ENCODE results near the gene HOXA7. TPM values are rescaled to one million over a fixed set of nuclear protein-coding genes. Genes with fewer than 3 reads are reported as not detected.

The HOXA7 gene
- total and polyA plus RNA-seq, 10 of the 15 experiments (the other 5 are each of a cell fraction or from before 2014, with no cell fraction given) = not detected

GRCh38 chr7:27174874-27175625 is 18.6 kb upstream of the HOXA7 start (continued):
- no peak for TF ChIP-seq ZBTB11 (CRISPR knock-in tag; IDR thresholded peaks at IDR 0.05)
- no peak for TF ChIP-seq STAT3 (IDR thresholded peaks at IDR 0.05; ENCODE audit: low read depth, low read length)

DNA sequence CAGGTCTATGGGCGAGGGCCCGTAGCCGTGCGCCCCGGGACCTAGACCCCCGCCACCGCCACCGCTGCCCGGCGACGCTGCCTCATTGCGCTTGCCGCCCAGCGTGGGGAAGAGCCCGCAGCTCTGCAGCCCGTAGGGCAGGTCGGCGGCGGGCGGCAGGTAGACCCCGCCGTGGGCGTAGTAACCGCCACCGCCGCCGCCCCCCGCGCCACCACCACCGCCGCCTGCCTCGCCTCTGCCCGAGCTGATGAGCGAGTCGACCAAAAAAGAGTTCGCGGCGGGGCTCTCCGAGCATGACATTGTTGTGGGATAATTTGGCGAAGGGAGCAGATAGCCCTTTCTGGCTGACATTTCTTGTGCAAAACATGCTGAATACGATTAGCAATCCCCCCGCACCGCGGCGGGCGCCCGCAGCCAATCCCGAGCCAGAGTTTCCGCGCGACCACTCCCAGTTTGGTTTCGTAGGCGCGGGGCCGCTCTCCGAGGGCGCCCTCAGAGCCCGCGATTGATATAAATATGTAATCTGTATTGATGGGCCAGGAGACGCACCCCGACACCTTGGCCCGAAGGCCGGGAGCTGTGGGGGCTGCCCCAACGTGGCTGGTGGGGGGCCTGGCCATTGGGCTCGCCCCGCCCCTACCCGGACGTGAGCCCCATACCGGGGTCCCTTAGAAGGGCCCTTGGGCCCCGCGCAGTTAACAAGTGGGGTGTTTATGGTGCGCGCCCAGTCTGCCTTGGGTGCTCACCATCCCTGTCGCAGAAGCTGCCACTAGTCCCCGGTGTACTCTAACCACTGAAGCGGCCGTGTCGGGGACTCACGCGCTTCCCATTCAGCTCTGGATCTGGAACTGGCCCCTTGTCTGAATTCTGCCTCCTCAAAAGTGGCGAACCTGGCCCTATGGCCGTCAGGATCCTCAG is 17.7 kb upstream of the HOXA7 start, which contains the start of gene HOXA10:
Gene HOXA10 (minus strand): TSS at position 365 of the 918 bp plus-strand sequence. CDS start 14 bp downstream, at position 351.
- POLR2A ChIA-PET = no interaction called here
- 72% methylated on average over 64 of the region's 82 CpGs for WGBS (ENCODE audit: insufficient coverage, insufficient replicate concordance, low lambda C conversion rate, missing lambda C conversion rate)
- FAIRE-seq = no peak

More for the DNA sequence above, 17.7 kb upstream of the HOXA7 start, which contains the start of gene HOXA10:
- H2AFZ ChIP-seq (ENCODE audit: control insufficient read depth, low read depth, low read length) = no peak within 1 kb of the TSS
- 0 out of 2 replicates have a peak within 1 kb of the TSS, but pooled peaks have one; percentile 3 for H3K4me2 ChIP-seq (ENCODE audit: control insufficient read depth, insufficient read depth)
- TF ChIP-seq MEF2B (IDR thresholded peaks at IDR 0.05; ENCODE audit: partially characterized antibody, poor library complexity, severe bottlenecking) (no peak), ZSCAN29 (IDR thresholded peaks at IDR 0.05) (no peak), BRCA1 (IDR thresholded peaks at IDR 0.05; ENCODE audit: low read depth, low read length) (no peak), TCF3 (IDR thresholded peaks at IDR 0.05; ENCODE audit: borderline replicate concordance, insufficient read depth, low read depth, low read length) (no peak), RFX5 (IDR thresholded peaks at IDR 0.05; ENCODE audit: low read depth, low read length) (no peak)
- H3K4me3 ChIP-seq = no peak within 1 kb of the TSS
- H3K4me1 ChIP-seq (ENCODE audit: control insufficient read depth, insufficient read depth, low read length) = no peaks in the 10 kb centered on the region
- DNase-seq (ENCODE audit: low read depth, low spot score) (no peak), ATAC-seq (no peak)
- ChIA-PET CTCF (no interaction called here), SMC1A (ENCODE audit: uncharacterized antibody, unreplicated experiment) (no interaction called here), RAD21 (ENCODE audit: unreplicated experiment) (no interaction called here)
- no peaks in the 10 kb centered on the region for H3K79me2 ChIP-seq (ENCODE audit: control insufficient read depth, insufficient read depth, low read length)
- in situ Hi-C loops (cut with MboI) (loop anchor here (25.0 kb wide), 1 partner anchor 1087 kb away; no protein-coding TSS in a partner anchor), intact Hi-C loops (cut with micrococcal nuclease; ENCODE audit: unreplicated experiment) (no loop called here)
- H3K27ac ChIP-seq (ENCODE audit: control insufficient read depth, insufficient read depth) = no peak within 1 kb of the TSS
- peaks cover 16 to 22% of the 10 kb centered on the region in 2 experiments for H3K27me3 ChIP-seq (replicated peaks in 1 of 2; ENCODE audit: control insufficient read depth in 2 of 2, insufficient read depth in 2 of 2, low read length in 1 of 2)
- no peaks in the 10 kb centered on the region; the same call in 2 of the 3 replicates for H3K9me3 ChIP-seq (replicated peaks; ENCODE audit: control insufficient read depth, insufficient read depth, low read length)
- H3K9ac ChIP-seq (ENCODE audit: control insufficient read depth, insufficient read depth, low read length) = no peak within 1 kb of the TSS
- BruUV-seq (replicated peaks) = no TSS peak
- no peaks in the 10 kb centered on the region for H4K20me1 ChIP-seq (ENCODE audit: control insufficient read depth, insufficient read depth)
- H3K36me3 ChIP-seq (ENCODE audit: control insufficient read depth in 2 of 2, insufficient read depth in 2 of 2, low read length in 1 of 2) = no peaks in the 10 kb centered on the region; a peak in 1 of 4 replicates
